Karpas-422 (cell line): Measurements from ENCODE around the gene ARRB1. TPM values are rescaled to one million over a fixed set of nuclear protein-coding genes. Genes with fewer than 3 reads are reported as not detected.

Experiments used
- DNase-seq: peaks from one replicate; pipeline ENCODE4 v3.0.0-alpha.2; 2015
- H2AFZ ChIP-seq: fragments of 200-600 bp; sonication (generic); 2 replicates; pipeline ENCODE4 v1.6.1; 2014; ENCODE audit warnings: antibody characterized with exemption, low read length, mixed read lengths
- H3K27ac ChIP-seq: fragments of 200-600 bp; sonication (generic); 2 replicates; pipeline ENCODE4 v1.5.1; 2014; ENCODE audit warnings: mild to moderate bottlenecking, low read length, moderate library complexity
- H3K27me3 ChIP-seq: fragments of 200-600 bp; sonication (generic); 2 replicates; pipeline ENCODE4 v1.6.1; 2014; ENCODE audit warnings: low read length, mixed read lengths
- H3K36me3 ChIP-seq: fragments of 200-600 bp; sonication (generic); 2 replicates; pipeline ENCODE4 v1.6.1; 2014; ENCODE audit warnings: low read length, mixed read lengths; ENCODE audit not compliant: insufficient read depth
- H3K4me1 ChIP-seq: fragments of 200-600 bp; sonication (generic); 2 replicates; pipeline ENCODE4 v1.6.1; 2014; ENCODE audit warnings: mild to moderate bottlenecking, low read length, mixed read lengths
- H3K4me2 ChIP-seq: fragments of 200-600 bp; sonication (generic); 2 replicates; pipeline ENCODE4 v1.6.1; 2014; ENCODE audit warnings: low read length, low read depth, mild to moderate bottlenecking; ENCODE audit not compliant: poor library complexity, severe bottlenecking
- H3K4me3 ChIP-seq: fragments of 200-600 bp; sonication (generic); 2 replicates; pipeline ENCODE4 v1.5.1; 2014; ENCODE audit warnings: mild to moderate bottlenecking, antibody characterized with exemption, low read length, mixed read lengths
- H3K79me2 ChIP-seq: fragments of 200-600 bp; sonication (generic); 2 replicates; pipeline ENCODE4 v1.6.1; 2014; ENCODE audit warnings: mild to moderate bottlenecking, low read length, mixed read lengths
- H3K9ac ChIP-seq: fragments of 200-600 bp; sonication (generic); 2 replicates; pipeline ENCODE4 v1.6.0; 2014; ENCODE audit warnings: low read length
- H3K9me2 ChIP-seq: fragments of 200-600 bp; sonication (generic), shearing (Covaris generic); replicated peaks from 2 replicates; pipeline ENCODE4 v1.6.0; 2014; ENCODE audit warnings: mild to moderate bottlenecking, low read length, moderate library complexity; ENCODE audit not compliant: insufficient read depth
- H3K9me3 ChIP-seq: fragments of 300-700, 200-600 bp; sonication (generic); 2 replicates; pipeline ENCODE4 v1.6.1; 2014; ENCODE audit warnings: low read length, mixed read lengths
- H4K20me1 ChIP-seq: fragments of 200-600 bp; sonication (generic); 2 replicates; pipeline ENCODE4 v1.6.1; 2014; ENCODE audit warnings: mild to moderate bottlenecking, antibody characterized with exemption, low read length, low read depth; ENCODE audit not compliant: insufficient read depth
- total RNA-seq: library from RNA; depleted of rRNA; stranded (reverse); fragments of >200 nt; shearing (Covaris generic); gene quantifications from 2 replicates; pipeline ENCODE4 v1.2.3, GENCODE V29; 2014; ENCODE audit warnings: low replicate concordance

Gene ARRB1
- total RNA-seq, 1 experiment from 2014 or later, result not detected

GRCh38 chr11:75286826-75287465 lies 64.5 kb downstream of the ARRB1 start:
- Histone ChIP-seq H3K4me1 (no peaks in the 10 kb centered on the region), H3K9me2 (no peaks in the 10 kb centered on the region), H3K79me2 (no peaks in the 10 kb centered on the region), H3K4me3 (no peak overlapping the region), H2AFZ (no peak overlapping the region), H3K4me2 (no peak overlapping the region), H3K9me3 (no peaks in the 10 kb centered on the region), H4K20me1 (0 out of 2 replicates have a peak, but pooled peaks cover 2% of the 10 kb centered on the region), H3K9ac (no peak overlapping the region), H3K36me3 (no peaks in the 10 kb centered on the region), H3K27ac (no peak overlapping the region), H3K27me3 (no peaks in the 10 kb centered on the region)
- DNase-seq, result no peak

- no peaks in the 10 kb centered on the region for H3K4me1 ChIP-seq
- 0 out of 2 replicates have a peak, but pooled peaks cover 2% of the 10 kb centered on the region for H4K20me1 ChIP-seq
Measured at GRCh38 chr11:75285776-75286360, 65.6 kb downstream of the ARRB1 start.

GRCh38 chr11:75283391-75283931 lies 68.0 kb downstream of the ARRB1 start:
- Histone ChIP-seq H3K27ac (no peak overlapping the region), H3K36me3 (no peaks in the 10 kb centered on the region), H3K4me1 (no peaks in the 10 kb centered on the region), H3K9me3 (no peaks in the 10 kb centered on the region), H3K79me2 (no peaks in the 10 kb centered on the region), H3K4me3 (no peak overlapping the region), H3K4me2 (no peak overlapping the region), H2AFZ (no peak overlapping the region), H4K20me1 (0 out of 2 replicates have a peak, but pooled peaks cover 2% of the 10 kb centered on the region), H3K27me3 (no peaks in the 10 kb centered on the region), H3K9me2 (no peaks in the 10 kb centered on the region), H3K9ac (no peak overlapping the region)
- no peak for DNase-seq

More at GRCh38 chr11:75285776-75286360, 65.6 kb downstream of the ARRB1 start:
- no peak overlapping the region for H3K4me3 ChIP-seq
- H3K27ac ChIP-seq, result no peak overlapping the region
- H3K9me3 ChIP-seq, result no peaks in the 10 kb centered on the region
- DNase-seq, result no peak
- no peaks in the 10 kb centered on the region for H3K79me2 ChIP-seq
- H3K36me3 ChIP-seq, result no peaks in the 10 kb centered on the region
- no peak overlapping the region for H3K9ac ChIP-seq
- no peak overlapping the region for H3K4me2 ChIP-seq
- no peaks in the 10 kb centered on the region for H3K9me2 ChIP-seq
- H3K27me3 ChIP-seq, result no peaks in the 10 kb centered on the region
- H2AFZ ChIP-seq, result no peak overlapping the region

- Histone ChIP-seq H3K36me3 (no peaks in the 10 kb centered on the region), H3K9ac (no peak overlapping the region), H3K79me2 (no peaks in the 10 kb centered on the region), H2AFZ (no peak overlapping the region), H3K4me1 (no peaks in the 10 kb centered on the region), H3K4me3 (no peak overlapping the region), H4K20me1 (0 out of 2 replicates have a peak, but pooled peaks cover 2% of the 10 kb centered on the region), H3K9me3 (no peaks in the 10 kb centered on the region), H3K27me3 (no peaks in the 10 kb centered on the region), H3K4me2 (no peak overlapping the region), H3K27ac (no peak overlapping the region), H3K9me2 (no peaks in the 10 kb centered on the region)
- DNase-seq, result no peak
Measured at GRCh38 chr11:75281469-75282095, 69.9 kb downstream of the ARRB1 start.

GRCh38 chr11:75280770-75281468 lies 70.5 kb downstream of the ARRB1 start:
- Histone ChIP-seq H3K9ac (no peak overlapping the region), H3K9me3 (no peaks in the 10 kb centered on the region), H3K27ac (no peak overlapping the region), H3K4me2 (no peak overlapping the region), H3K36me3 (no peaks in the 10 kb centered on the region), H2AFZ (no peak overlapping the region), H3K4me3 (no peak overlapping the region), H4K20me1 (0 out of 2 replicates have a peak, but pooled peaks cover 2% of the 10 kb centered on the region), H3K4me1 (no peaks in the 10 kb centered on the region), H3K9me2 (no peaks in the 10 kb centered on the region), H3K79me2 (no peaks in the 10 kb centered on the region), H3K27me3 (no peaks in the 10 kb centered on the region)
- DNase-seq, result no peak

- no peaks in the 10 kb centered on the region for H3K4me1 ChIP-seq
- H3K36me3 ChIP-seq, result no peaks in the 10 kb centered on the region
- H4K20me1 ChIP-seq, result 0 out of 2 replicates have a peak, but pooled peaks cover 1% of the 10 kb centered on the region
- no peaks in the 10 kb centered on the region for H3K9me3 ChIP-seq
- no peak overlapping the region for H3K4me2 ChIP-seq
- H3K27me3 ChIP-seq, result no peaks in the 10 kb centered on the region
- no peak overlapping the region for H3K4me3 ChIP-seq
- no peak overlapping the region for H3K9ac ChIP-seq
- H3K79me2 ChIP-seq, result no peaks in the 10 kb centered on the region
- H2AFZ ChIP-seq, result no peak overlapping the region
- no peak overlapping the region for H3K27ac ChIP-seq
- peak; percentile 87 for DNase-seq
- H3K9me2 ChIP-seq, result no peaks in the 10 kb centered on the region
Measured at GRCh38 chr11:75280227-75280701, 71.2 kb downstream of the ARRB1 start.

- Histone ChIP-seq H3K36me3 (no peaks in the 10 kb centered on the region), H3K9me3 (no peaks in the 10 kb centered on the region), H4K20me1 (no peaks in the 10 kb centered on the region), H3K27ac (no peak overlapping the region), H3K27me3 (no peaks in the 10 kb centered on the region), H3K79me2 (no peaks in the 10 kb centered on the region), H3K4me2 (no peak overlapping the region), H2AFZ (no peak overlapping the region), H3K4me1 (no peaks in the 10 kb centered on the region), H3K9ac (no peak overlapping the region), H3K4me3 (no peak overlapping the region), H3K9me2 (no peaks in the 10 kb centered on the region)
- DNase-seq, result no peak
Measured at GRCh38 chr11:75279273-75279672, 72.2 kb downstream of the ARRB1 start.
